CD4-positive, alpha-beta T cell treated with Interleukin-2 at 100 ng/mL for 4 hours (primary cell): ENCODE measurements around the gene DEFB131B.
"Not testable (repeated sequence)": the region's sequence is repeated elsewhere in the genome, so short reads cannot be mapped to it uniquely, and the experiment has no call there.

Source experiments
- DNase-seq: peaks from one replicate; pipeline ENCODE4 v3.0.0-alpha.2; 2020; ENCODE audit warnings: low spot score

Gene DEFB131B

DNA sequence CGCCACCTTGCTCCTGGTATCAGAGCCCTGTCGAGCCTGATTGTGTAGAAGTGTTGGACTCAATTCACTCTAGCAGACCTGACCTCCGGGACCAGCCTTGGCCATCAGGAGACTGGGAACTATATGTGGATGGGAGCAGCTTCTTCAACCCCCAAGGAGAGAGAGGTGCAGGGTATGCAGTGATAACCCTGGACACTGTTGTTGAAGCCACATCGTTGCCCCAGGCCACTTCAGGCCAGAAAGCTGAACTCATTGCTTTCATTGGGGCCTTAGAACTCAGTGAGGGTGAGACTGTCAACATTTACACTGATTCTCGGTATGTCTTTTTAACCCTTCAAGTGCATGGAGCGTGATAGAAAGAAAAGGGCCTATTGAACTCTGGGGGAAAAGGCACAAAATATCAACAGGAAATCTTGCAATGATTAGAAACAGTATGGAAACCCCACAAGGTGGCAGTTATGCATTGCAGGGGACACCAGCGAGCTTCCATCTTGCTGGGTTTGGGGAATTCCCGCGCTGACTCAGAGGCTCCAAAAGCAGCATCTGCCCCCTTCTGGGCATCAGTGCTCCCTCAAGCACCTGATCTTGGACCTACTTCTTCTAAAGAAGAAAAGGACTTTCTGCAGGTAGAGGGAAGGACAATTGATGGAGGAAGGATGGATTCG is 33.2 kb downstream of the DEFB131B start:
- peak; percentile 19 for DNase-seq

GRCh38 chr11:71911986-71912340 is 33.7 kb downstream of the DEFB131B start:
- DNase-seq, result not testable (repeated sequence)

GRCh38 chr11:71913756-71914526 is 35.7 kb downstream of the DEFB131B start:
- no peak for DNase-seq

DNA sequence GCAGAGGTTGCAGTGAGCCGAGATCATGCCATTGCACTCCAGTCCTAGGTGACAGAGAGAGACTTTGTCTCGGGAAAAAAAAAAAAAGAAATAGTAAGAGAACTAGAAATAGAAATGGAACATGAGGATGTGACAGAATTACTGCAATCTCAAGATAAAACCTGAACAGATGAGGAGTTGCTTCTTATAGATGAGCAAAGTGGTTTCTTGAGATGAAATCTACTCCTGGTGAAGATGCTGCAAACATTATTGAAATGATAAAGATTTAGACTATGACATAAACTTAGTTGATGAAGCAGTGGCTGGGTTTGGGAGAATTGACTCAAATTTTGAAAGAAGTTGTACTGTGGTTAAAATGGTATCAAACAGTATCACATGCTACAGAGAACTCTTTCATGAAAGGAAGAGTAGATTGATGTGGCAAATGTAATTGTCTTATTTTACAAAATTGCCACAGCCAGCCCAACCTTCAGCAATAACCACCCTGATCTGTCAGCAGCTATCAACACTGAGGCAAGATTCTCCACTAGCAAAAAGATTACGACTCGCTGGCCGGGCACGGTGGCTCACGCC is 36.5 kb downstream of the DEFB131B start:
- DNase-seq, result no peak

- DNase-seq, result no peak
Observed at GRCh38 chr11:71917646-71918140, 39.4 kb downstream of the DEFB131B start.

GRCh38 chr11:71927820-71928736 is 49.8 kb downstream of the DEFB131B start, which contains the start of gene XNDC1N:
Gene XNDC1N, minus strand, starts transcription at chr11:71928594. Its CDS starts 5,241 bp downstream, at chr11:71923353.
- peak; percentile 81 for DNase-seq

DNA sequence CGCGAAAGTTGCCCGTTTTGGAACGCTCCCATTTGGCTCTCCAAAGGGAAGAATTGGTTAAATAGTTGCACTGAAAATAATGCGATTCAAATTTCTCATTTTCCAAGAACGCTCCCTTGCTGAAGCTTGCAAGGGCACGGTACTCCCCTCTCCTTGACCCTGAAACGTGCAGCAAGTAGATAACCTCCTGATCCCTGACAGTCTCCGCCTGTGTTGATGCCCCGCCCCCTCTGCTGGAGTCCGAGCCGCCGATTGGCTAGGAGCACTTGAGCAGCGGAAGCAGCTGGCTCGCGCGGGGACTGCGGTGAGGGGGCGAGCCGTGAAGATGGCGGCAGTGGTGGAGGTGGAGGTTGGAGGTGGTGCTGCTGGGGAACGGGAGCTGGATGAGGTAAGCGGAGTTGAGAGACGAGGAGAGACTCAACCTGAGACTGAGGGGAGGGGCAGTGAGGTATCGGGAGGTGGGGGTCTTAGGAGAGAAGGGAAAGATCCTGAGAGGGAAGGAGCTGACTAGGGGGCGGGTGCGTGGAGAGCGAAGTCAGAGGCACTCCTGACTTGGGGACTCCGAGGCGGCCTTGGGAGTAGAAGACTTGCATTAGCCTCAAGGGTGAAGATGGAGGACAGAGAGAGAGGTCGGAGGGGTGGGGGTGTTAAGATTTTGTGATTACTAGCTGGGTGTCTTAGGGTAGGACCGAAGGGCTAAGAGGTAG is 50.6 kb downstream of the DEFB131B start, which contains the start of gene RNF121:
TSS of gene RNF121 (plus strand) at position 310 of the 707 bp plus-strand sequence. CDS start at position 326, 16 bp downstream.
- peak; percentile 97 for DNase-seq

DNA sequence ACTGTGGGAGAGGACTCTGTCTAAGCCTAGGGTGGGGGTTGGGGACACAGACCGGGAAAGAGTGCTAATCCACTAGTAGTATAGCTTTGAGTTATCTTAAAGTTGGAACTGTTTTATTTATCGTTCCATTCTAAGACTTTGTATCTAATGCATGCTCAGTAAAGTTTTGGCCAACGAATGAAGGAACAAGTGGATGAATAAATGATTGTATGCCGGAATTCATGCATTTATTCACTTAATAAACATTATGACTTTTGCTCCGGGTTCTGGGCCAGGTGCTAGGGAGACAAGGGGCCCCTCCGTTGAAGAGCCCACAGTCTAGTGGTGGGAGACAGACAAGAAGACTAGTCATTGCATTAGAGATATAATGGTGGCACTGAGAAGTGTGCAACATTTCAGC is 51.2 kb downstream of the DEFB131B start:
- no peak for DNase-seq

DNA sequence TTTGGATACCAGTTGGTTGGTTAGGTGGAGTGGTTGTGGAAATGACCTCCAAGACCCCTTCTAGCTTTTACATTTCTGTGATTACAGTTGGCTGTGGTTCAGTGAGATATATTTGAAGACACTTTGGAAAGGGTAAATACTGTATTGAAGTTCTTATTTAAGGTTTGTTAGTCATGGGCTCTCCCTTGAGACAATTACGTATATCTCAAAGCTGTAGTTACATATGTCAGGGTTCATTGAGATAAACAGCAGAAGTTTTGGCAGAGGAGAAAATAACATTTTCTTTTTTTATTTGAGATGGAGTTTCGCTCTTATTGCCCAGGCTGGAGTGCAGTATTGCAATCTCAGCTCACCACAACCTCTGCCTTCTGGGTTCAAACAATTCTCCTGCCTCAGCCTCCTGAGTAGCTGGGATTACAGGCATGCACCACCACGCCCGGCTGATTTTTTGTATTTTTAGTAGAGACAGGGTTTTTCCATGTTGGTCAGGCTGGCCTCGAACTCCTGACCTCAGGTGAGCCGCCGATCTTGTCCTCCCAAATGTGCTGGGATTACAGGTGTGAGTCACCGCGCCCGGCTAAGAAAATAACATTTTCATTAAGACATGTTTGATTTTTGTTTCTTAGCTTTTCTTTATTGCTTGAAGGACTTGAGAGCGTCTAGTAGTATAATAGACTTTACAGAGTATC is 52.4 kb downstream of the DEFB131B start:
- DNase-seq, result no peak

GRCh38 chr11:71931245-71931602 is 53.0 kb downstream of the DEFB131B start:
- peak; percentile 1 for DNase-seq

DNA sequence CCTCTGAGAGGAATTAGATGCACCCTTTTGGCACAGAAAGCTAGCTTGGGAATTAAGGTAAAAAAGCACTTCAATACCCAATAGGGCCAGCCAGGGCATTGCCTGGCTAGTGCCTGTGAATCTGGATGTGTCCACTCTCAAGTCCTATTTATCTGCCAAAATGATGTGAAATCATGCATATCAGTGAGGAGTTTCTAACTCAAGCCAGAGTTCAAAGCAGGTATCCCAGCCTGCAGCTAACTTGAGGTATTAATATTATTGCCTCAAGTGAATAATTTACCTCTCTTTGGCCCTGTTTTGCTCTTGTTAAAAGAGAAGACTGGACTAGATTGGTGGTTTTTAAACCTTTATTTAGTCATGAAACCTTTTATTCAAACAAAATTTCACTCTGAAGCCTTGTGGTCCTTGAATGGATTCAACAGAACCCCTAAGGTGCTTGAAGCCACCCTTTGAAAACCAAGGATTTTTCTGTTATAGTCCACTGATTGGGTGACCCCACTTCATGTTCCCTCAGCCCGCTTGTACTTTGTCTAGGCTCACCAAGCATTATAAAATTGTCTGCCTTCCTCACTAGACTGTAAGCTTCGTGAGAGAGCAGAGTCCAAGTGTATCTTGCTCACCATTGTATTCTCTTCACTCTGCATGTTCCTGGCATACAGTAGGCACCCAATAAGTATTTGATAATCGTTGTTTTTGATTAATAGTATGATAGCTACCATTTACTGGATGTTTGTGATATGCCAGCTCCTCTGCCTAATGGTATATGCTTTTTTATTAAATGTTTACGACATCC is 55.1 kb downstream of the DEFB131B start:
- no peak for DNase-seq
